Esophagus muscularis mucosa (tissue), 4 donors: ENCODE data around the gene TTL. TPM values are rescaled to one million over a fixed set of nuclear protein-coding genes. Genes with fewer than 3 reads are reported as not detected.
A peak's percentile ranks its signal among the peaks of the same experiment; 100 is the strongest.

Experiments used
- DNase-seq: peaks from one replicate; pipeline ENCODE4 v3.0.0-alpha.2; 2017; ENCODE audit errors: extremely low spot score
- H3K27ac ChIP-seq, 4 donors: fragments of 200-600 bp; sonication (generic); replicated peaks in 1 of 4; 1 replicate in 3 of 4; 2 replicates in 1 of 4; pipeline ENCODE4 v1.5.1; 2016 to 2019; ENCODE audit warnings: mild to moderate bottlenecking in 1 of 4
- H3K27me3 ChIP-seq, 4 donors: fragments of 200-600 bp; sonication (generic); one replicate each; pipeline versions ENCODE4 v1.5.1 to v1.6.0; 2016 to 2019
- H3K36me3 ChIP-seq, 4 donors: fragments of 200-600 bp; sonication (generic); one replicate each; pipeline ENCODE4 v1.5.1; 2016 to 2019
- H3K4me1 ChIP-seq, 4 donors: fragments of 200-600 bp; sonication (generic); one replicate each; pipeline ENCODE4 v1.5.1; 2016 to 2019
- H3K4me3 ChIP-seq, 4 donors: fragments of 200-600 bp; sonication (generic); 1 replicate in 2 of 4; 2 replicates in 2 of 4; pipeline ENCODE4 v1.5.1; 2016 to 2019; ENCODE audit warnings: mild to moderate bottlenecking in 4 of 4, moderate library complexity in 1 of 4
- H3K9me3 ChIP-seq, 4 donors: fragments of 200-600 bp; sonication (generic); 1 replicate in 3 of 4; 2 replicates in 1 of 4; pipeline ENCODE4 v1.5.1; 2016 to 2019
- EP300 ChIP-seq: sonication (generic); formaldehyde crosslinking; IDR thresholded peaks from one replicate; pipeline ENCODE4 v1.6.1; 2017; ENCODE audit warnings: antibody characterized with exemption
- POLR2A ChIP-seq: fragments of 450-650 bp; IDR thresholded peaks from one replicate; pipeline ENCODE4 v1.6.1; 2017; ENCODE audit warnings: antibody characterized with exemption, moderate library complexity, mild to moderate bottlenecking, low read depth
- POLR2AphosphoS5 ChIP-seq, 2 donors: sonication (generic); formaldehyde crosslinking; IDR thresholded peaks; one replicate each; pipeline ENCODE4 v1.6.1; 2017; ENCODE audit warnings: antibody characterized with exemption in 2 of 2
- WGBS: methylation state at CpG from one replicate; pipeline ENCODE4 v1.1.5; 2018; 5-methylcytosine and 5-hydroxymethylcytosine counted together
- intact Hi-C: fragments of 100-400 bp; cut with DNase I; formaldehyde crosslinking; loops from one replicate; pipeline ENCODE4 v1.15.1; 2023
- total RNA-seq, 4 donors: library from RNA; depleted of rRNA; stranded (reverse); fragments of >200 nt; gene quantifications; one replicate each; pipeline versions ENCODE4 v1.1.0 to v1.2.1, GENCODE V29; 2016
- TF ChIP-seq, protein P1 (sequence below), 3 experiments: fragments of 200-600 bp in 2 of 3; fragments of 450-650 bp in 1 of 3; sonication (generic) in 2 of 3; IDR thresholded peaks; one replicate each; pipeline ENCODE4 v1.5.1; 2017 to 2019; ENCODE audit warnings: antibody characterized with exemption in 3 of 3, mild to moderate bottlenecking in 2 of 3, moderate library complexity in 1 of 3

The TTL gene
- total RNA-seq, 4 donors from 2014 or later, result 25.8 to 29.2 (median 27.3) TPM

DNA sequence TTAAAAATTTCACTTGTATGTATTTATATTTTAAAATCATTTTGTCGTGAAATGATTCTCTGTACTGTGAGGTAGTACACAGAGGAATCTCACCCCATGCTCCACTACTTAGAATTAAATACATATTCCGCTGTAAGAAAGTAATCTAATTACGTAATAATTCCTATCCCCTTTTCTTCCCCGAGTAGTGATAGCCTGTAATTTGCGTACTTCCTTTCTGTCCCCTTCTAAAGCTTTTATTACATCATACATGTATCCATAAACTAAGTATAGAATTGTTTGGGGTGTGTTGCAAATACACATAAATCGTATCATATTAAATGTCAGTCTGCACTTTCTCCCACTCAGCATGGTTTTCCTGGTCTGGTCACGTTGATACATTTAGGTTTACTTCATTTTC is 90.0 kb downstream of the TTL start:
- Histone ChIP-seq H3K27ac (no peak overlapping the region), H3K9me3 (peaks cover 0 to 4% (median 0%) of the 10 kb centered on the region in 4 donors), H3K4me3 (no peak overlapping the region), H3K27me3 (no peaks in the 10 kb centered on the region), H3K4me1 (no peaks in the 10 kb centered on the region), H3K36me3 (peaks cover 63 to 100% (median 92%) of the 10 kb centered on the region in 4 donors)
- intact Hi-C loops, result no loop called here
- TF ChIP-seq EP300 (no peak), POLR2AphosphoS5 (IDR thresholded peaks at IDR 0.05) (no peak), POLR2A (no peak)
- TF ChIP-seq, protein P1, sequence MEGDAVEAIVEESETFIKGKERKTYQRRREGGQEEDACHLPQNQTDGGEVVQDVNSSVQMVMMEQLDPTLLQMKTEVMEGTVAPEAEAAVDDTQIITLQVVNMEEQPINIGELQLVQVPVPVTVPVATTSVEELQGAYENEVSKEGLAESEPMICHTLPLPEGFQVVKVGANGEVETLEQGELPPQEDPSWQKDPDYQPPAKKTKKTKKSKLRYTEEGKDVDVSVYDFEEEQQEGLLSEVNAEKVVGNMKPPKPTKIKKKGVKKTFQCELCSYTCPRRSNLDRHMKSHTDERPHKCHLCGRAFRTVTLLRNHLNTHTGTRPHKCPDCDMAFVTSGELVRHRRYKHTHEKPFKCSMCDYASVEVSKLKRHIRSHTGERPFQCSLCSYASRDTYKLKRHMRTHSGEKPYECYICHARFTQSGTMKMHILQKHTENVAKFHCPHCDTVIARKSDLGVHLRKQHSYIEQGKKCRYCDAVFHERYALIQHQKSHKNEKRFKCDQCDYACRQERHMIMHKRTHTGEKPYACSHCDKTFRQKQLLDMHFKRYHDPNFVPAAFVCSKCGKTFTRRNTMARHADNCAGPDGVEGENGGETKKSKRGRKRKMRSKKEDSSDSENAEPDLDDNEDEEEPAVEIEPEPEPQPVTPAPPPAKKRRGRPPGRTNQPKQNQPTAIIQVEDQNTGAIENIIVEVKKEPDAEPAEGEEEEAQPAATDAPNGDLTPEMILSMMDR (IDR thresholded peaks at IDR 0.05), result no peak
- WGBS, result 84% methylated on average over 7 of the region's 7 CpGs
- DNase-seq, result no peak

DNA sequence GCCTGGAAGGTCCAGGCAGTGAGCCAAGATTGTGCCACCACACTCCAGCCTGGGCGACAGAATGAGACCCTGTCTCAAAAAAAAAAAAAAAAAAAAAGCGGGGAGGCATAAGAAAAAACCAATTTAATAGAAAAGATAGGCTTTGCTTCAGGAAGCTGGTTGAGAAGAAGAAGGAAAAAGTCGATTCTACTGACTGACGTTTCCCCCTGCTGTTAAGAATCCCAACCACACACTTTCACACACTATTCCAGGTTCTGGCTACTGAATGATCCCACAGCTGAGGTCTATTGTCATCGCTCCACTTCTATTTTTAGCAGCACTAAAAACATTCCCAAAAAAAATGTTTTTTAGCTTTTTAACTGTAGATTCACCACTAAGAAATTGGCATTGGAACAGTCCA is 95.8 kb downstream of the TTL start:
- no peaks in the 10 kb centered on the region for H3K9me3 ChIP-seq

DNA sequence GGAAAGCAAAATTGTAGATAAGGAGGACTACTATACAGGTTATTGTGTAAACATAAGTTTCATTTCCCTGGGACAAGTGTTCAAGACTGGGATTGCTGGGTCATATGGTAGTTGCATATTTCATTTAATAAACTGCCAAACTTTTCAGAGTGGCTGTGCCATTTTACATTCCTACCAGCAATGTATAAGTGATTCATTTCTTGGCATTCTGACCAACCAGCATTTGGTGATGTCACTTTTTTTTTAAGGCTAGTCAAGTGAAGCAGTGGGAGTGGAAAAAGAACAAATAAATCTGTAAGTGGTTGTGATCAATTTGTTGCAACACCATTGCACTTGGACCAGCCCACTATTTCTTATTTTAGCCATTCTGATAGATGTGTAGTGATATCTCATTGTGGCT is 97.3 kb downstream of the TTL start:
- TF ChIP-seq POLR2AphosphoS5 (IDR thresholded peaks at IDR 0.05), result no peak
- TF ChIP-seq EP300, result no peak
- TF ChIP-seq POLR2A, result no peak
- TF ChIP-seq, protein P1 (IDR thresholded peaks at IDR 0.05), result no peak
- H3K4me1 ChIP-seq, result peaks cover 13 to 18% (median 15%) of the 10 kb centered on the region in 4 donors
- no peaks in the 10 kb centered on the region for H3K27me3 ChIP-seq
- peaks cover 11 to 28% (median 24%) of the 10 kb centered on the region in 4 donors for H3K36me3 ChIP-seq
- no peak overlapping the region for H3K27ac ChIP-seq
- H3K9me3 ChIP-seq, result no peaks in the 10 kb centered on the region
- H3K4me3 ChIP-seq, result no peak overlapping the region
- no peak for DNase-seq
- intact Hi-C loops, result no loop called here

More for the DNA sequence above, 95.8 kb downstream of the TTL start:
- intact Hi-C loops, result no loop called here
- 52% methylated on average over 5 of the region's 5 CpGs for WGBS
- no peak for TF ChIP-seq POLR2AphosphoS5 (IDR thresholded peaks at IDR 0.05)
- TF ChIP-seq, protein P1 (IDR thresholded peaks at IDR 0.05), result no peak
- TF ChIP-seq POLR2A, result no peak
- TF ChIP-seq EP300, result no peak
- DNase-seq, result no peak
- H3K27me3 ChIP-seq, result no peaks in the 10 kb centered on the region
- H3K27ac ChIP-seq, result no peak overlapping the region
- H3K4me1 ChIP-seq, result peaks cover 4 to 6% (median 6%) of the 10 kb centered on the region in 4 donors
- no peak overlapping the region for H3K4me3 ChIP-seq
- peaks cover 26 to 43% (median 38%) of the 10 kb centered on the region in 4 donors for H3K36me3 ChIP-seq

DNA sequence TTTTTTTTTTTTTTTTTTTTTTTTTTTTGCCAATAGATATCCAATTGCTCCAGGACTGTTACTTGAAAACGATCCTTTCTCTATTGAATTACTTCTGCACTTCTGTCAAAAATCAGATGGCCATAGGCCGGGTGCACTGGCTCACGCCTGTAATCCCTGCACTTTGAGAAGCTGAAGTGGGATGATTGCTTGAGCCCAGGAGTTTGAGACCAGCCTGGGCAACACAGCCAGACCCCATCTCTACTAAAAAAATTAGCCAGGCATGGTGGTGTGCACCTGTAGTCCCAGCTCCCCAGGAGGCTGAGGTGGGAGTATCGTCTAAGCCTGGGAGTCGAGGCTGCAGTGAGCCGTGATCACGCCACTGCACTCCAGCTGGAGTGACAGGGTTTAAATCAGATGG is 98.1 kb downstream of the TTL start:
- Histone ChIP-seq H3K9me3 (no peaks in the 10 kb centered on the region), H3K27ac (no peak overlapping the region), H3K4me3 (no peak overlapping the region), H3K27me3 (no peaks in the 10 kb centered on the region), H3K4me1 (peaks cover 18 to 22% (median 19%) of the 10 kb centered on the region in 4 donors), H3K36me3 (peaks cover 4 to 20% (median 16%) of the 10 kb centered on the region in 4 donors)
- intact Hi-C loops, result loop anchor here (5.0 kb wide), 1 partner anchor 38 kb away; the partner anchor contains the start of gene POLR1B
- whole genome bisulfite sequencing, result 90% methylated on average over 7 of the region's 7 CpGs
- TF ChIP-seq POLR2AphosphoS5 (IDR thresholded peaks at IDR 0.05), result no peak
- TF ChIP-seq EP300, result no peak
- no peak for TF ChIP-seq POLR2A
- TF ChIP-seq, protein P1 (IDR thresholded peaks at IDR 0.05), result no peak
- no peak for DNase-seq

DNA sequence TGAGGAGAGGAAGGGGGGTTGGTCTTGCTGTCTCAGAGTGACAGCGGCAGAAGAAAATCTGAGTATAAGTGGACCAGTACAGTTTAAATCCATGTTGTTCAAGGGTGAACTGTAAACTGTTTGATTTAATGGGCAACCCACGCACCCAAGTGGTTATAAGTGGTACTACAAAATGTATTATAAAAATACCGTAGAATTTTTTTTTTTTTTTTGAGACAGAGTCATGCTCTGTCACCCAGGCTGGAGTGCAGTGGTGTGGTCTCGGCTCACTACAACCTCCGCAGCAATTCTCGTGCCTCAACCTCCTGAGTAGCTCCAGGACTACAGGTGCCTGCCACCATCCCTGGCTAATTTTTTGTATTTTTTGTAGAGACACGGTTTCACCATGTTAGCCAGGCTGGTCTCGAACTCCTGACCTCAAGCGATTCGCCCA is 100.4 kb downstream of the TTL start:
- Histone ChIP-seq H3K9me3 (no peaks in the 10 kb centered on the region), H3K4me1 (peaks cover 25 to 34% (median 28%) of the 10 kb centered on the region in 4 donors), H3K36me3 (peaks cover 0 to 14% (median 13%) of the 10 kb centered on the region in 4 donors), H3K27ac (no peak overlapping the region), H3K27me3 (no peaks in the 10 kb centered on the region), H3K4me3 (no peak overlapping the region)
- 43% methylated on average over 10 of the region's 10 CpGs for WGBS
- intact Hi-C loops, result loop anchor here (2.0 to 5.0 kb wide), 2 partner anchors 40 to 102 kb away; partner anchors contain the start of gene POLR1B
- no peak for TF ChIP-seq EP300
- TF ChIP-seq, protein P1 (IDR thresholded peaks at IDR 0.05), result peak; percentile 59 to 72 (median 61)
- DNase-seq, result no peak
